Measurements from ENCODE around the gene CFAP300.

The CFAP300 gene

GRCh38 chr11:102046841-102047240 is 396 bp upstream of the CFAP300 start:
- no peak for DNase-seq
- ATAC-seq (ENCODE audit: insufficient read depth, low read depth), result no peak
- Histone ChIP-seq H3K27me3 (ENCODE audit: insufficient read depth, low read length, poor library complexity) (no peaks in the 10 kb centered on the region), H3K4me2 (ENCODE audit: insufficient read depth, low read length) (no peak overlapping the region), H3K4me1 (ENCODE audit: insufficient read depth, low read length) (no peaks in the 10 kb centered on the region), H3K36me3 (ENCODE audit: insufficient read depth, low read length) (no peaks in the 10 kb centered on the region), H3K4me3 (ENCODE audit: low read depth in 1 of 2, low read length in 2 of 2) (no peak overlapping the region), H2AFZ (ENCODE audit: low read depth, low read length) (no peak overlapping the region), H3K27ac (ENCODE audit: low read length) (no peak overlapping the region), H3K79me2 (ENCODE audit: insufficient read depth, low read length) (no peaks in the 10 kb centered on the region), H4K20me1 (ENCODE audit: insufficient read depth, low read length) (no peaks in the 10 kb centered on the region), H3K9me3 (ENCODE audit: insufficient read depth, low read length, severe bottlenecking) (no peaks in the 10 kb centered on the region), H3K9ac (ENCODE audit: low read depth, low read length) (no peak overlapping the region)
- TF ChIP-seq EZH2 (IDR thresholded peaks at IDR 0.05; ENCODE audit: borderline replicate concordance, low read depth, low read length, severe bottlenecking) (no peak), CTCF (IDR thresholded peaks at IDR 0.05; ENCODE audit: borderline replicate concordance, extremely low read depth, low read length, poor library complexity, severe bottlenecking) (no peak)

GRCh38 chr11:102050927-102051575 is 3.8 kb downstream of the CFAP300 start:
- no peak for TF ChIP-seq CTCF (IDR thresholded peaks at IDR 0.05; ENCODE audit: borderline replicate concordance, extremely low read depth, low read length, poor library complexity, severe bottlenecking)
- Histone ChIP-seq H3K9ac (ENCODE audit: low read depth, low read length) (no peak overlapping the region), H3K4me1 (ENCODE audit: insufficient read depth, low read length) (no peaks in the 10 kb centered on the region), H4K20me1 (ENCODE audit: insufficient read depth, low read length) (no peaks in the 10 kb centered on the region), H2AFZ (ENCODE audit: low read depth, low read length) (no peak overlapping the region), H3K27ac (ENCODE audit: low read length) (no peak overlapping the region), H3K4me2 (ENCODE audit: insufficient read depth, low read length) (no peak overlapping the region), H3K27me3 (ENCODE audit: insufficient read depth, low read length, poor library complexity) (no peaks in the 10 kb centered on the region), H3K36me3 (ENCODE audit: insufficient read depth, low read length) (no peaks in the 10 kb centered on the region), H3K4me3 (ENCODE audit: low read depth in 1 of 2, low read length in 2 of 2) (no peak overlapping the region), H3K9me3 (ENCODE audit: insufficient read depth, low read length, severe bottlenecking) (no peaks in the 10 kb centered on the region), H3K79me2 (ENCODE audit: insufficient read depth, low read length) (no peaks in the 10 kb centered on the region)
- ATAC-seq (ENCODE audit: insufficient read depth, low read depth) (no peak), DNase-seq (no peak)

GRCh38 chr11:102061276-102061675 is 14.0 kb downstream of the CFAP300 start:
- no peak for DNase-seq
- TF ChIP-seq EZH2 (IDR thresholded peaks at IDR 0.05; ENCODE audit: borderline replicate concordance, low read depth, low read length, severe bottlenecking), result no peak
- no peak for TF ChIP-seq CTCF (IDR thresholded peaks at IDR 0.05; ENCODE audit: borderline replicate concordance, extremely low read depth, low read length, poor library complexity, severe bottlenecking)

GRCh38 chr11:102062106-102062505 is 14.9 kb downstream of the CFAP300 start:
- Histone ChIP-seq H3K27ac (ENCODE audit: low read length) (no peak overlapping the region), H3K4me2 (ENCODE audit: insufficient read depth, low read length) (no peak overlapping the region), H3K79me2 (ENCODE audit: insufficient read depth, low read length) (no peaks in the 10 kb centered on the region), H4K20me1 (ENCODE audit: insufficient read depth, low read length) (no peaks in the 10 kb centered on the region), H3K4me1 (ENCODE audit: insufficient read depth, low read length) (no peaks in the 10 kb centered on the region), H3K36me3 (ENCODE audit: insufficient read depth, low read length) (no peaks in the 10 kb centered on the region), H3K27me3 (ENCODE audit: insufficient read depth, low read length, poor library complexity) (no peaks in the 10 kb centered on the region), H3K4me3 (ENCODE audit: low read depth in 1 of 2, low read length in 2 of 2) (no peak overlapping the region), H3K9me3 (ENCODE audit: insufficient read depth, low read length, severe bottlenecking) (no peaks in the 10 kb centered on the region), H2AFZ (ENCODE audit: low read depth, low read length) (no peak overlapping the region), H3K9ac (ENCODE audit: low read depth, low read length) (no peak overlapping the region)
- DNase-seq, result no peak
- TF ChIP-seq CTCF (IDR thresholded peaks at IDR 0.05; ENCODE audit: borderline replicate concordance, extremely low read depth, low read length, poor library complexity, severe bottlenecking) (no peak), EZH2 (IDR thresholded peaks at IDR 0.05; ENCODE audit: borderline replicate concordance, low read depth, low read length, severe bottlenecking) (no peak)
- ATAC-seq (ENCODE audit: insufficient read depth, low read depth), result no peak

More at GRCh38 chr11:102061276-102061675, 14.0 kb downstream of the CFAP300 start:
- Histone ChIP-seq H3K27ac (ENCODE audit: low read length) (no peak overlapping the region), H4K20me1 (ENCODE audit: insufficient read depth, low read length) (no peaks in the 10 kb centered on the region), H3K27me3 (ENCODE audit: insufficient read depth, low read length, poor library complexity) (no peaks in the 10 kb centered on the region), H3K4me1 (ENCODE audit: insufficient read depth, low read length) (no peaks in the 10 kb centered on the region), H2AFZ (ENCODE audit: low read depth, low read length) (no peak overlapping the region), H3K4me2 (ENCODE audit: insufficient read depth, low read length) (no peak overlapping the region), H3K36me3 (ENCODE audit: insufficient read depth, low read length) (no peaks in the 10 kb centered on the region), H3K9me3 (ENCODE audit: insufficient read depth, low read length, severe bottlenecking) (no peaks in the 10 kb centered on the region), H3K9ac (ENCODE audit: low read depth, low read length) (no peak overlapping the region), H3K79me2 (ENCODE audit: insufficient read depth, low read length) (no peaks in the 10 kb centered on the region), H3K4me3 (ENCODE audit: low read depth in 1 of 2, low read length in 2 of 2) (no peak overlapping the region)
- no peak for ATAC-seq (ENCODE audit: insufficient read depth, low read depth)

Data from DND-41 (cell line).